GM19455 (cell line): ENCODE data around the gene KIAA2012.

Experiments used
- ATAC-seq: cut with Tn5 transposase; IDR thresholded peaks from one replicate; pipeline ENCODE4 v1.9.1; 2021; ENCODE audit not compliant: unreplicated experiment

Gene KIAA2012

DNA sequence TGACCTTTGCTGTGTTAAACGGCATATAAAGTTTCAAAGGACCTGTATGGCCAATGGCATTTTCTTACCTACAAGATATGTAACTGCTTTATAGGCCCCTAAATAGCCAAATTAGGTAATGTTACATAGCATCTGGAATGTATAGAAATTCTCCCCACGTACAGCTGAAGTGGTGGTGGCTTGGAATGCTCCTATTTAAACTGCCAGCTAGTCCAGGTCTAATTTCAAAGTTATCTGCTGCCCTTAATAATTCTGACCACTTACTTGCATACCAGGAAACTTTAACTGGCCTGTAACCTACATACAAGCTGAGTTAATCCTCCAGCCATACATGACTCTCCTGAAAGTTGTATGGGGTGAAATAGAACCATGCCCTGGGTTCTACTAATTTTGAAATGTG lies 1.3 kb downstream of the KIAA2012 start:
- no peak for ATAC-seq

- ATAC-seq = no peak
These were observed 6.3 kb downstream of the KIAA2012 start for GRCh38 chr2:202079310-202079709.

- no peak for ATAC-seq
These were observed 11.2 kb downstream of the KIAA2012 start for GRCh38 chr2:202084265-202084664.

DNA sequence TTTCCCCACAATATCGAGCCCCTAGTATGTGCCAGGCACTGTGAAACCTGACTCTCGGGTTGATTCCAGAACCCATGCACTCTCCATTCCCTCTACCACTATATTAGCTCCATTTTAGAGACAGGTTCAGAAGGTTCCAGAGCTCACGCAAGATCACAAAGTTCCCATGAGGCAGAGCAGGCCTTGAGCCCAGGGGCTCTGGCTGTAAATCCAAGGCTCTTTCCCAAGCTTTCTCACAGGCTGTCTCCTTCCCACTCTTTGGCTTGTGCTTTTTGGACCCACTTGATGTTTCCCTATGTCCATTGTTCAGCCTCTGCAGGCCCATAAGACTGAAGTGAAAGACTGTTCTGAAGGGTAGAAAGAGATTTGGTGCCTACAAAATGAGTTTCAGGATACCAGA lies 15.7 kb downstream of the KIAA2012 start:
- ATAC-seq = no peak

- no peak for ATAC-seq
These were observed 17.5 kb downstream of the KIAA2012 start for GRCh38 chr2:202090530-202090929.

- no peak for ATAC-seq
These were observed 18.4 kb downstream of the KIAA2012 start for GRCh38 chr2:202091476-202091875.

- no peak for ATAC-seq
These were observed 21.5 kb downstream of the KIAA2012 start for GRCh38 chr2:202094426-202094986.

DNA sequence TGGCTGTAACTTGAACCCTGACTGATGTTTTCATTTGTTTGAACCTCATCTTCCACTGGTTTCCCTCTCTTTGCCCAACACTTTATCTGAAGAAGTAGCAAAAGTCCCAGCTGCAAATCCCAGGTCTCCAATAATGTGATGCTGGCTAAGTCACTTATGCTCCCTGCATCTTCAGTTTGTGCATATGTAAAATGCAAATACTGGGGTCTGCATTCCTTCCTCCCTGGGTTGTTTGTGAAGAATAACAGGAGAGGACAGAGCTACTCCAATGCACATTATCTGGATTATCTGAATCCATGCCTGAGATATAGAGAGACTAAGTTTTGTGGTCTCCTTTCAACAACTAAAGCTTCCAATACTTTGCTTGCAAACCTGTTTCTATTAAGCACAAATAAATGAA lies 22.2 kb downstream of the KIAA2012 start:
- ATAC-seq = no peak

- ATAC-seq = no peak
These were observed 23.7 kb downstream of the KIAA2012 start for GRCh38 chr2:202096736-202097135.

DNA sequence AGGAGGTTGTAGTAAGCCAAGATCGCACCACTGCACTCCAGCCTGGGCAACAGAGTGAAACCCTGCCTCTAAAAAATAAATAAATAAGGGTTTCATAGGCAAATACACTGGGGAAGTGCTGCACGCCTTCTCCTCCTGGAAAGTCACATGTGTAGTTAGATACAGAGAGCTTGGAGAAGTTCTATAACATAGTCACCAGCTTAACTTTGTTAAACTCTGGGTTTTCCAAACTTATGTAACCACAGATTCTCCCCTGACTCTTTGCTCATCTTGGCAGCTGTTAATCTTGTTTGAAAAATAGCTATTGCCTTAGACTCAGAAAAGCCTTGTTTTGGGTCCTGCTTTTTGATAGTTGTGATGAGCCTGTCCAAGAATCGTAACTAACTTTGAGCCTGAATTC lies 25.2 kb downstream of the KIAA2012 start:
- ATAC-seq = no peak

DNA sequence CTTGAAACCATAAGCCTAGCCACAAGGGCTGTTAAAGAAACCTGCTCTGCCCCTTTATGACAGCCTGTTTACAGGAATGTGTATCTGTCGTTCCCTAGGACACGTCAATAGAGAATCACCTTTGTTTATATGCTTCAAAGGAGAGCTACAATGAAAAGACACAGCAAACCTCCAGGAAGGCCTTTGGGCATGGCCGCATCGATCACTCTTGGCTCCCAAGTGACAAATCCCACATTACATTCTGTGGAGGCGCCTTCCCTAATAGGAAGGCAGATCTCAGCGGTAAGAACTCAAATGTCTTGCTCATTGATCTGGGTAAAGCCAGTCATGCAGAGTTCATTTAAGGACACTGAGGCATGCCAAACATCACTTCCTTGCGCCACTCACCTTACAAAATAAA lies 26.5 kb downstream of the KIAA2012 start:
- ATAC-seq = no peak

GRCh38 chr2:202100176-202100575 lies 27.1 kb downstream of the KIAA2012 start:
- ATAC-seq = no peak

- no peak for ATAC-seq
These were observed 28.0 kb downstream of the KIAA2012 start for GRCh38 chr2:202101026-202101579.

GRCh38 chr2:202102425-202103000 lies 29.5 kb downstream of the KIAA2012 start:
- ATAC-seq = no peak

DNA sequence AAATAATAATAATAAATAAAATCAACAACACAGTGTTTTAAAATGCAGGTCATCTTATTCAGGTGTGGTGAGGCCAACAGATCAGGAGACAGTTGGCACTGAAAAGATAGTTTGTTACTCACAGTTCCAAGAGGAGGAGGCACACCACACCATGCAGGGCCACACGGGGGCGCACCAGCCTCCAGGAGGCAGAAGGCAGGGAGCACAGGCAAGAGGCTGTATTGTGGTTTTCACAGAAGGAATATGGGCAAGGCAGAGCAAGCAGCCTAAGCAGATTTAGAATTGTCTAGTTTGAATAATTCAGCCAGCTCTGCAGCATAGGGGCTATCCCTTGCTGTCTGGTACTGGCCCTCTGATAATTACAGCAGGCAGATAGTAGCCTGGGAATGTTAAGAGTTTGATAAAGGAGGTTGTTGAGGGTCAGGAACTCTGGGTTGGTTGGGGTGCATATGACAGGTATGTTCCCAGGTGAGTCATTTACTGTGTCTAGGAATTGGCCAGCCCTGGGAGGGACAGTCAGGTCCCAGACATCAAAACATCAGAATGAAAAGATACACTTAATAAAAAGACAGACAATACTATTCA lies 31.3 kb downstream of the KIAA2012 start:
- no peak for ATAC-seq

GRCh38 chr2:202105025-202105424 lies 32.0 kb downstream of the KIAA2012 start:
- no peak for ATAC-seq

- no peak for ATAC-seq
These were observed 35.3 kb downstream of the KIAA2012 start for GRCh38 chr2:202108345-202108744.

- ATAC-seq = no peak
These were observed 36.2 kb downstream of the KIAA2012 start for GRCh38 chr2:202109139-202109736.

- no peak for ATAC-seq
These were observed 36.7 kb downstream of the KIAA2012 start for GRCh38 chr2:202109737-202110184.

DNA sequence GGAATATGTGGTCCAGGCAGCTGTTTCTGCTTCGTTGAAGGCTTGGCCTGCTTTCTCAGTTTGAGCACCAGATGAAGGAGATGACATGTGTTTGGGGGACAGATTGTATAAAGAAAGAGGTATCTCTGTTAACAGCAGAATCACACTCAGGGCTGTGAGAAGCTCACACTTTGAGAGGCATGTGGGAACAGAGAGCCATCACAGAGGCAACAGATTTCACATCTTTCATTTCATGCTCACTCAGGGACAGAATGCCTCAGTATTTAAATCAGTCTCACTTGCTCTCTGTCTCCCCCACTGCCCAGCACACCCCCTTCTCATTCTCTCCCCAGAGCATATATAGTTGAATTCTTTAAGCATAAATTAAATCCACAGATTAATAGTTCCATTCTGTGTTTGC lies 37.4 kb downstream of the KIAA2012 start:
- ATAC-seq = no peak

DNA sequence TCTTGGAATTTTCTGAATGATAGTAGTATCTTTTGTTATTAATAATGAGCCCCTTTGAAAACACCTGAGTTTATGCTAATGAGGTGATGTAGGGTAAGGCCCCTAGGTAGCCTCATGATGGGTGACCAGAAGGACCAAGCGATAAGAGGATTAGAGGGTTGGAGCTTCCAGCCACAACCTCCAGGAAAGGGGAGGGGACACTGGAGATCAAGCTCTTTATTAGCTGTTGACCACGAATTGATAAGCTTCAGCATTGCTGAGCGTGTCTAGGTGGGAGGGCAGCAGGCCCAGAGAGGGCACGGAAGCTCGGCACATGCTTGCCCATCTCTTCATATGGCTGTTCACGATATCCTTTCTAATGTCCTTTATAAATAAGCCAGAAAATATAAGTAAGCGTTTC lies 39.0 kb downstream of the KIAA2012 start:
- no peak for ATAC-seq

DNA sequence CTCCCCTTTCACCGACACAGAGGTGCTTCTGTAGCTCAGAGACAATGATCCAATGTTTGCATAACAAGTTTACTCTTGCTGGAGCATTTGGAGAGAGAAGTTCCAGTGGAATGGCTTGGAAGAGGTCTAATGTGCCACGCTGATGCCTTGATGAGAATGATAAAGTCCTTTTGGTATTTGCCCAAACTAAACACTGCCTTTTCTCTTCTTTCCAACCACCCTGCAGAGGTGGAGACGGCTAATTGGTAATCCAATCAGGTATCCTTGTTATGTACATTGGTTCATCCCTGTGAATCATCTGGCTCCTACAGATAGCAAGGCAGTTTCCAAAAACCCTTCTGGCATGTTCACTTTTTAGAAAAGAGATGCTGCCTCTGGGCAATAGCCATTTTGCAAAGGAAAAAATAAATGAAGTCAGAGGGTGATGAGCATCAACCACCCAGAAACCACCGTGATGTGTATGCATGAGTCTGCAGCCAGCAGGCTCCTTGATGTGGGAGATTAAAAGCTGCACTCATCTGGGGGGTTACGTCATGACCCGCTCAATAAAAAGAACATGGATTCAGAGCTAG lies 40.6 kb downstream of the KIAA2012 start:
- no peak for ATAC-seq
